ENCODE data around the gene GNA12.

Gene GNA12

GRCh38 chr7:2787251-2787951 lies 56.7 kb downstream of the GNA12 start:
- H3K79me2 ChIP-seq (ENCODE audit: insufficient read depth, low read length) = no peaks in the 10 kb centered on the region
- H3K36me3 ChIP-seq (ENCODE audit: insufficient read depth, low read length) = peaks cover 36% of the 10 kb centered on the region
- no peak for DNase-seq
- no peaks in the 10 kb centered on the region for H3K9me3 ChIP-seq (ENCODE audit: insufficient read depth, low read length, severe bottlenecking)
- H3K9ac ChIP-seq (ENCODE audit: low read depth, low read length) = no peak overlapping the region
- TF ChIP-seq CTCF (IDR thresholded peaks at IDR 0.05; ENCODE audit: borderline replicate concordance, extremely low read depth, low read length, poor library complexity, severe bottlenecking) (no peak), EZH2 (IDR thresholded peaks at IDR 0.05; ENCODE audit: borderline replicate concordance, low read depth, low read length, severe bottlenecking) (no peak)
- H3K4me2 ChIP-seq (ENCODE audit: insufficient read depth, low read length) = no peak overlapping the region
- no peak for ATAC-seq (ENCODE audit: insufficient read depth, low read depth)
- H2AFZ ChIP-seq (ENCODE audit: low read depth, low read length) = no peak overlapping the region
- no peaks in the 10 kb centered on the region for H3K4me1 ChIP-seq (ENCODE audit: insufficient read depth, low read length)
- no peak overlapping the region for H3K27ac ChIP-seq (ENCODE audit: low read length)
- 0 out of 2 replicates have a peak, but pooled peaks cover 3% of the 10 kb centered on the region for H4K20me1 ChIP-seq (ENCODE audit: insufficient read depth, low read length)
- no peaks in the 10 kb centered on the region for H3K27me3 ChIP-seq (ENCODE audit: insufficient read depth, low read length, poor library complexity)
- H3K4me3 ChIP-seq (ENCODE audit: low read depth in 1 of 2, low read length in 2 of 2) = no peak overlapping the region

- H3K9ac ChIP-seq (ENCODE audit: low read depth, low read length) = no peak overlapping the region
- H3K27ac ChIP-seq (ENCODE audit: low read length) = no peak overlapping the region
- ATAC-seq (ENCODE audit: insufficient read depth, low read depth) (no peak), DNase-seq (no peak)
- H3K4me2 ChIP-seq (ENCODE audit: insufficient read depth, low read length) = no peak overlapping the region
- no peaks in the 10 kb centered on the region for H3K4me1 ChIP-seq (ENCODE audit: insufficient read depth, low read length)
- H3K4me3 ChIP-seq (ENCODE audit: low read depth in 1 of 2, low read length in 2 of 2) = no peak overlapping the region
- no peaks in the 10 kb centered on the region for H3K27me3 ChIP-seq (ENCODE audit: insufficient read depth, low read length, poor library complexity)
- TF ChIP-seq EZH2 (IDR thresholded peaks at IDR 0.05; ENCODE audit: borderline replicate concordance, low read depth, low read length, severe bottlenecking) (no peak), CTCF (IDR thresholded peaks at IDR 0.05; ENCODE audit: borderline replicate concordance, extremely low read depth, low read length, poor library complexity, severe bottlenecking) (no peak)
- H3K9me3 ChIP-seq (ENCODE audit: insufficient read depth, low read length, severe bottlenecking) = no peaks in the 10 kb centered on the region
- H3K36me3 ChIP-seq (ENCODE audit: insufficient read depth, low read length) = peaks cover 29% of the 10 kb centered on the region
- H3K79me2 ChIP-seq (ENCODE audit: insufficient read depth, low read length) = no peaks in the 10 kb centered on the region
- H4K20me1 ChIP-seq (ENCODE audit: insufficient read depth, low read length) = 0 out of 2 replicates have a peak, but pooled peaks cover 3% of the 10 kb centered on the region
- no peak overlapping the region for H2AFZ ChIP-seq (ENCODE audit: low read depth, low read length)
Measured at GRCh38 chr7:2786607-2787116, 57.4 kb downstream of the GNA12 start.

GRCh38 chr7:2785071-2785500 lies 59.0 kb downstream of the GNA12 start:
- ATAC-seq (ENCODE audit: insufficient read depth, low read depth) = no peak
- Histone ChIP-seq H3K27me3 (ENCODE audit: insufficient read depth, low read length, poor library complexity) (no peaks in the 10 kb centered on the region), H3K9ac (ENCODE audit: low read depth, low read length) (no peak overlapping the region), H3K4me3 (ENCODE audit: low read depth in 1 of 2, low read length in 2 of 2) (no peak overlapping the region), H3K79me2 (ENCODE audit: insufficient read depth, low read length) (no peaks in the 10 kb centered on the region), H3K27ac (ENCODE audit: low read length) (no peak overlapping the region), H3K4me2 (ENCODE audit: insufficient read depth, low read length) (no peak overlapping the region), H4K20me1 (ENCODE audit: insufficient read depth, low read length) (0 out of 2 replicates have a peak, but pooled peaks cover 3% of the 10 kb centered on the region), H3K4me1 (ENCODE audit: insufficient read depth, low read length) (no peaks in the 10 kb centered on the region), H3K9me3 (ENCODE audit: insufficient read depth, low read length, severe bottlenecking) (no peaks in the 10 kb centered on the region), H3K36me3 (ENCODE audit: insufficient read depth, low read length) (peaks cover 18% of the 10 kb centered on the region; the same call in 1 of the 2 replicates), H2AFZ (ENCODE audit: low read depth, low read length) (no peak overlapping the region)
- no peak for DNase-seq
- TF ChIP-seq CTCF (IDR thresholded peaks at IDR 0.05; ENCODE audit: borderline replicate concordance, extremely low read depth, low read length, poor library complexity, severe bottlenecking) (no peak), EZH2 (IDR thresholded peaks at IDR 0.05; ENCODE audit: borderline replicate concordance, low read depth, low read length, severe bottlenecking) (no peak)

All from DND-41 (cell line).